ENCODE measurements around the gene ISYNA1.

The ISYNA1 gene

DNA sequence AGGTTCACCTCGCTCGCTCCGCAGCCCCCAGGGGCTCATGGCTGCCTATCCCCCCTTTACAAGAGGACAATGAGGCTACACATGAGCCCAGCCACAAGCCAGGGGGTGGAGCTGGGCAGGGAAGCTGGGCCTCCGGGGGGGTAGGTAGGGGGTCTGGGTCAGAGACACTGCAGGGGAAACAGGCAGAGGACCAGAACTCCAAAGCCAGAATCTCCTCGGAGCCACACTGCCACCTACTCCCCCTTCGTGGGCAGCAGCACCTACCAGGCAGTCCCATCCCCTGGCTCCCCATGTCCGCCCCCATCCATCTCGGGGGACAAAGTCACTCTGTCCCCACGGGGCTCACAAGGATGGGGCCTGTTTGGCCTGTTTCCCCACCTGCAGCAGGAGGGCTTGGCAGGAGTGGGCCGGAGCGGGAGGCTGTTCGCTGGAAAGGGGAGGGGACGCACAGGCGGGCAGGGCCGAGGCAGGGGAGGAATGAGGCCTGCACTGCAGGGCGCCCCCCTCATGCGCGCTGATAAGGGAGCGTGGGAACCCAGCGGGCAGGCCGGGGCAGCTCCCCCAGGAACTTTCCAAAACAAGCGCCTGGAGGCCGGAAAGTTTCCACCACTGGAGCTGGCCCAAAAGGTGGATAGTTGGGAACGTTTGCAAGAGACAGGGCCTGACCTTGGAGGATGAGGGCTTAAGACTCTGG is 545 bp upstream of the ISYNA1 start:
- no peaks in the 10 kb centered on the region for H3K27me3 ChIP-seq (replicated peaks; ENCODE audit: control insufficient read depth, insufficient read depth, low read length)
- no peak for TF ChIP-seq CTCF (IDR thresholded peaks at IDR 0.05; ENCODE audit: insufficient read depth, low read length, poor library complexity, severe bottlenecking)
- H3K4me3 ChIP-seq (replicated peaks; ENCODE audit: low read depth, low read length): no peak overlapping the region
- no peak for DNase-seq (ENCODE audit: extremely low read depth, insufficient read length)
- H3K36me3 ChIP-seq (ENCODE audit: control insufficient read depth, insufficient read depth, low read length): peaks cover 5% of the 10 kb centered on the region

DNA sequence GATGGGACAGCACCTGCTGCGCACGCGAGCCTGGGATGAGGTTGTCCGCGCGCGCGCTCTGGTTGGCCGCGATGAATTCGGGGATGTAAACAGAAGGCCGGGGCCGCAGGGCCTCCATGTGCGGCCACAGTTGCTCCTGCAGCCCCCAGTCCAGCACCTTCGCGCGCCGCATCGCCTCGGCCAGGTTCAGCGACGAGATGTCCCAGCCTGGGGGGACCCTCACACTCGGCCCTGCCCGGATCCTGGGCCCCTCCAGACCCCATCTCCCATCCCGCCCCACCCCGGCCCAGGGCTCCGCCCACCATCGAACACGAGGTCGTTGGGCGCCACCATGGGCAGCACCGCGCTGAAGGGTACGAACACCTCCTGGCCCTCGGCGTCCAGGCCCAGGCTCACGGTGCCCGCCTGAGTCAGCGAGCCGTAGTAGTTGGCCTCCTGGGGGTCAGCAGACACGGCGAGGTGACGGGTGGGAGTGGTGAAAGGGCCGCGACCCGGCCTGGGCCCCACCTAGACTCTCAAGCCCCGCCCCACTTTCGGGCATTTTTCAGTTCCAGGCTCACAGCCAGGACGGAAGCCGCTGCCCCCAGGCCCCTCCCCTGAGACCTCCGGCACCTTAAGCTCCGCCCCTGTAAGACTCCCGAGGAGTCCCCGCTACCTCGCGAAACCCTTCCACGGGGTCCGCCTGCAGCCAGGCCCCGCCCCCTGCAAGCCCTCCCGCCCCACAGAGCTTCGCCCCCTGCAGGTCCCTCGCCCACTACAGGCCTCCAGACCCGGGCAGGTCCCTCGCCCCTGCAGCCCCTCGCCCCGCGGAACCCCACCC is 1.1 kb downstream of the ISYNA1 start:
- H3K36me3 ChIP-seq (ENCODE audit: control insufficient read depth, insufficient read depth, low read length): peaks cover 1% of the 10 kb centered on the region; the same call in 1 of the 2 replicates
- H3K4me3 ChIP-seq (replicated peaks; ENCODE audit: low read depth, low read length): peak overlapping the region; percentile 60
- TF ChIP-seq CTCF (IDR thresholded peaks at IDR 0.05; ENCODE audit: insufficient read depth, low read length, poor library complexity, severe bottlenecking): peak; percentile 10
- DNase-seq (ENCODE audit: extremely low read depth, insufficient read length): peak; percentile 84
- H3K27me3 ChIP-seq (replicated peaks; ENCODE audit: control insufficient read depth, insufficient read depth, low read length): no peaks in the 10 kb centered on the region

GRCh38 chr19:18435842-18436670 is 1.9 kb downstream of the ISYNA1 start:
- Histone ChIP-seq H3K36me3 (ENCODE audit: control insufficient read depth, insufficient read depth, low read length) (peaks cover 1% of the 10 kb centered on the region; the same call in 1 of the 2 replicates), H3K4me3 (replicated peaks; ENCODE audit: low read depth, low read length) (no peak overlapping the region)

GRCh38 chr19:18435178-18435841 is 2.6 kb downstream of the ISYNA1 start:
- no peak for TF ChIP-seq CTCF (IDR thresholded peaks at IDR 0.05; ENCODE audit: insufficient read depth, low read length, poor library complexity, severe bottlenecking)
- Histone ChIP-seq H3K4me3 (replicated peaks; ENCODE audit: low read depth, low read length) (no peak overlapping the region), H3K27me3 (replicated peaks; ENCODE audit: control insufficient read depth, insufficient read depth, low read length) (no peaks in the 10 kb centered on the region), H3K36me3 (ENCODE audit: control insufficient read depth, insufficient read depth, low read length) (peaks cover 3% of the 10 kb centered on the region; the same call in 1 of the 2 replicates)
- no peak for DNase-seq (ENCODE audit: extremely low read depth, insufficient read length)

More at GRCh38 chr19:18435842-18436670, 1.9 kb downstream of the ISYNA1 start:
- H3K27me3 ChIP-seq (replicated peaks; ENCODE audit: control insufficient read depth, insufficient read depth, low read length): no peaks in the 10 kb centered on the region
- no peak for TF ChIP-seq CTCF (IDR thresholded peaks at IDR 0.05; ENCODE audit: insufficient read depth, low read length, poor library complexity, severe bottlenecking)
- DNase-seq (ENCODE audit: extremely low read depth, insufficient read length): no peak

All from GM06990 (cell line).